NB4 (cell line): ENCODE data around the gene PYROXD2.

Experiments used
- CTCF ChIP-seq: IDR thresholded peaks from one replicate; pipeline ENCODE4 v1.5.1; 2012; ENCODE audit warnings: low read depth, low read length
- POLR2A ChIP-seq: IDR thresholded peaks from 2 replicates; pipeline ENCODE4 v1.6.1; 2011; ENCODE audit warnings: mild to moderate bottlenecking; ENCODE audit not compliant: insufficient read length; ENCODE audit errors: extremely low read depth

- TF ChIP-seq CTCF = no peak
- no peak for TF ChIP-seq POLR2A
These were observed 32.3 kb downstream of the PYROXD2 start for GRCh38 chr10:98382691-98383101.
